SK-N-SH (cell line): Measurements from ENCODE around the gene OSBP2. TPM values are rescaled to one million over a fixed set of nuclear protein-coding genes. Genes with fewer than 3 reads are reported as not detected.

Experiments used
- CTCF ChIA-PET: fragments of 300-600, 350-600 bp; formaldehyde crosslinking; extraction: SDS; loops from one replicate; lab custom pipeline; 2021; lab: Yijun Ruan, JAX
- POLR2A ChIA-PET: fragments of 350-600 bp; sonication (Branson Sonifier 250); formaldehyde crosslinking; extraction: SDS; loops from one replicate; lab custom pipeline; 2020; ENCODE audit warnings: antibody characterized with exemption, inconsistent platforms; lab: Yijun Ruan, JAX
- DNase-seq: peaks from one replicate; pipeline ENCODE4 v3.0.0; 2012
- H2AFZ ChIP-seq: fragments of 200-600 bp; sonication (generic); 2 replicates; pipeline ENCODE4 v1.8.1; 2016; ENCODE audit warnings: antibody characterized with exemption, mild to moderate bottlenecking, low read depth
- H3F3A ChIP-seq: fragments of 200-600 bp; sonication (generic); replicated peaks from 2 replicates; pipeline ENCODE3; 2016; ENCODE audit warnings: antibody characterized with exemption, mild to moderate bottlenecking; ENCODE audit not compliant: insufficient read depth
- H3K27ac ChIP-seq, 2 experiments: fragments of 200-500 bp in 1 of 2; fragments of 200-600 bp in 1 of 2; sonication (Bioruptor generic) in 1 of 2; sonication (generic), shearing (Covaris generic) in 1 of 2; 2 replicates each; pipeline versions ENCODE4 v1.5.1 to v1.6.1; 2014 to 2016; ENCODE audit warnings: low read depth in 2 of 2, inconsistent platforms in 1 of 2, low read length in 1 of 2, mild to moderate bottlenecking in 1 of 2, mixed read lengths in 1 of 2
- H3K27me3 ChIP-seq: fragments of 200-600 bp; sonication (generic), shearing (Covaris generic); 2 replicates; pipeline ENCODE4 v1.6.1; 2016; ENCODE audit warnings: mixed run types; ENCODE audit not compliant: insufficient read depth
- H3K36me3 ChIP-seq, 2 experiments: fragments of 200-500 bp in 1 of 2; fragments of 200-600 bp in 1 of 2; sonication (Bioruptor generic) in 1 of 2; sonication (generic) in 1 of 2; replicated peaks in 1 of 2; 2 replicates each; pipeline versions ENCODE3 to v1.5.1; 2014 to 2016; ENCODE audit warnings: low read length in 1 of 2, mild to moderate bottlenecking in 1 of 2; ENCODE audit not compliant: insufficient read depth in 2 of 2, control insufficient read depth in 1 of 2
- H3K4me1 ChIP-seq, 2 experiments: fragments of 200-500 bp in 1 of 2; fragments of 200-600 bp in 1 of 2; sonication (Bioruptor generic) in 1 of 2; sonication (generic), shearing (Covaris generic) in 1 of 2; 2 replicates each; pipeline versions ENCODE4 v1.5.1 to v1.6.1; 2014 to 2016; ENCODE audit warnings: low read depth in 1 of 2, low read length in 1 of 2, mixed run types in 1 of 2; ENCODE audit not compliant: insufficient read depth in 2 of 2, control insufficient read depth in 1 of 2
- H3K4me2 ChIP-seq: fragments of 200-600 bp; sonication (generic), shearing (Covaris generic); 2 replicates; pipeline ENCODE4 v1.6.1; 2017; ENCODE audit warnings: mixed run types
- H3K4me3 ChIP-seq, 2 experiments: fragments of 200-500 bp in 1 of 2; fragments of 200-600 bp in 1 of 2; sonication (Bioruptor generic) in 1 of 2; sonication (generic), shearing (Covaris generic) in 1 of 2; 2 replicates each; pipeline versions ENCODE4 v1.5.1 to v1.8.1; 2014 to 2016; ENCODE audit warnings: low read depth in 2 of 2, inconsistent platforms in 1 of 2, low read length in 1 of 2, mild to moderate bottlenecking in 1 of 2, mixed read lengths in 1 of 2, moderate library complexity in 1 of 2
- H3K79me2 ChIP-seq: fragments of 200-600 bp; sonication (generic); 2 replicates; pipeline ENCODE4 v1.8.1; 2017; ENCODE audit warnings: mild to moderate bottlenecking; ENCODE audit not compliant: insufficient read depth
- H3K9ac ChIP-seq: fragments of 200-600 bp; sonication (generic); 2 replicates; pipeline ENCODE4 v1.6.1; 2017; ENCODE audit warnings: mixed run types
- H3K9me2 ChIP-seq: fragments of 200-600 bp; sonication (generic); 2 replicates; pipeline ENCODE4 v1.6.1; 2017; ENCODE audit warnings: mixed run types
- H3K9me3 ChIP-seq: fragments of 200-600 bp; sonication (generic); 2 replicates; pipeline ENCODE4 v1.6.1; 2017; ENCODE audit warnings: mixed run types, mild to moderate bottlenecking, moderate library complexity
- H4K20me1 ChIP-seq: fragments of 200-600 bp; sonication (generic); 2 replicates; pipeline ENCODE4 v1.6.1; 2017; ENCODE audit warnings: mild to moderate bottlenecking, mixed run types; ENCODE audit not compliant: insufficient read depth
- EP300 ChIP-seq, 2 experiments: IDR thresholded peaks; 2 replicates each; pipeline versions ENCODE4 v1.4.0 to v1.6.1; 2012; ENCODE audit warnings: borderline replicate concordance in 1 of 2, low read depth in 1 of 2, low read length in 1 of 2
- EZH2phosphoT487 ChIP-seq: fragments of 200-600 bp; sonication (generic); IDR thresholded peaks from 2 replicates; pipeline ENCODE4 v1.6.1; 2017; ENCODE audit warnings: low read depth, mixed run types, mild to moderate bottlenecking, antibody characterized with exemption, moderate library complexity, borderline replicate concordance
- FOSL2 ChIP-seq: IDR thresholded peaks from 2 replicates; pipeline ENCODE4 v1.4.0; 2012; ENCODE audit warnings: low read depth, mild to moderate bottlenecking, moderate library complexity, borderline replicate concordance
- GATA2 ChIP-seq: sonication (generic); formaldehyde crosslinking; IDR thresholded peaks from 2 replicates; pipeline ENCODE4 v1.5.0; 2020; ENCODE audit warnings: mild to moderate bottlenecking, missing genetic modification reagents
- MXI1 ChIP-seq: IDR thresholded peaks from 2 replicates; pipeline ENCODE4 v1.6.1; 2012; ENCODE audit warnings: mild to moderate bottlenecking, low read depth, low read length, improper control_type of control experiment
- NFIC ChIP-seq: IDR thresholded peaks from 2 replicates; pipeline ENCODE4 v1.4.0; 2012; ENCODE audit warnings: borderline replicate concordance
- NRF1 ChIP-seq: IDR thresholded peaks from 2 replicates; pipeline ENCODE4 v1.6.1; 2012; ENCODE audit warnings: low read depth, mild to moderate bottlenecking, low read length
- POLR2AphosphoS5 ChIP-seq: IDR thresholded peaks from 2 replicates; pipeline ENCODE4 v1.6.1; 2012; ENCODE audit warnings: low read depth, low read length
- RFX5 ChIP-seq: IDR thresholded peaks from 2 replicates; pipeline ENCODE4 v1.6.1; 2012; ENCODE audit warnings: mild to moderate bottlenecking, improper control_type of control experiment, low read length
- TAF1 ChIP-seq: IDR thresholded peaks from 2 replicates; pipeline ENCODE4 v1.6.1; 2012; ENCODE audit warnings: low read depth, mild to moderate bottlenecking, low read length, moderate library complexity, borderline replicate concordance
- TCF12 ChIP-seq: IDR thresholded peaks from 2 replicates; pipeline ENCODE4 v1.4.0; 2012
- USF2 ChIP-seq: fragments of 150-350 bp; IDR thresholded peaks from 2 replicates; pipeline ENCODE4 v1.6.1; 2017; ENCODE audit warnings: antibody characterized with exemption, low read length, low read depth, borderline replicate concordance
- WGBS: methylation state at CpG from one replicate; pipeline ENCODE4 v1.1.6; 2017; ENCODE audit warnings: low lambda C conversion rate; 5-methylcytosine and 5-hydroxymethylcytosine counted together
- polyA plus RNA-seq, 3 experiments: library from polyadenylated mRNA; depleted of rRNA; stranded (reverse); fragments of >200 nt; gene quantifications; 2 replicates each; pipeline ENCODE4 v1.2.3, GENCODE V29; 2012
- TF ChIP-seq, protein P1 (sequence below): IDR thresholded peaks from 2 replicates; pipeline ENCODE4 v1.6.1; 2012; ENCODE audit warnings: mild to moderate bottlenecking, low read depth, low read length, moderate library complexity
- TF ChIP-seq, protein P2 (sequence below): IDR thresholded peaks from 2 replicates; pipeline ENCODE4 v1.4.0; 2012; ENCODE audit warnings: low read depth, borderline replicate concordance

OSBP2 gene
- polyA plus RNA-seq, 1 of the 3 experiments (the other 2 are of a cell fraction): 3.1 TPM

- DNase-seq: no peak
- Histone ChIP-seq H3K4me1 (no peaks in the 10 kb centered on the region), H4K20me1 (no peaks in the 10 kb centered on the region), H2AFZ (no peak overlapping the region), H3K79me2 (no peaks in the 10 kb centered on the region; the same call in 1 of the 2 replicates), H3K9me3 (no peaks in the 10 kb centered on the region), H3K27ac (no peak overlapping the region), H3K27me3 (no peaks in the 10 kb centered on the region), H3K9ac (no peak overlapping the region), H3K4me2 (no peak overlapping the region), H3K9me2 (no peaks in the 10 kb centered on the region), H3K36me3 (peaks cover 29 to 84% of the 10 kb centered on the region in 2 experiments)
- WGBS: 94% methylated on average over 8 of the region's 8 CpGs
- POLR2A ChIA-PET: no interaction called here
- CTCF ChIA-PET: interaction anchor here (1.1 kb wide), 1 partner anchor 151 kb away, joined by 4 read pairs; no protein-coding TSS in a partner anchor
- TF ChIP-seq, protein P1, sequence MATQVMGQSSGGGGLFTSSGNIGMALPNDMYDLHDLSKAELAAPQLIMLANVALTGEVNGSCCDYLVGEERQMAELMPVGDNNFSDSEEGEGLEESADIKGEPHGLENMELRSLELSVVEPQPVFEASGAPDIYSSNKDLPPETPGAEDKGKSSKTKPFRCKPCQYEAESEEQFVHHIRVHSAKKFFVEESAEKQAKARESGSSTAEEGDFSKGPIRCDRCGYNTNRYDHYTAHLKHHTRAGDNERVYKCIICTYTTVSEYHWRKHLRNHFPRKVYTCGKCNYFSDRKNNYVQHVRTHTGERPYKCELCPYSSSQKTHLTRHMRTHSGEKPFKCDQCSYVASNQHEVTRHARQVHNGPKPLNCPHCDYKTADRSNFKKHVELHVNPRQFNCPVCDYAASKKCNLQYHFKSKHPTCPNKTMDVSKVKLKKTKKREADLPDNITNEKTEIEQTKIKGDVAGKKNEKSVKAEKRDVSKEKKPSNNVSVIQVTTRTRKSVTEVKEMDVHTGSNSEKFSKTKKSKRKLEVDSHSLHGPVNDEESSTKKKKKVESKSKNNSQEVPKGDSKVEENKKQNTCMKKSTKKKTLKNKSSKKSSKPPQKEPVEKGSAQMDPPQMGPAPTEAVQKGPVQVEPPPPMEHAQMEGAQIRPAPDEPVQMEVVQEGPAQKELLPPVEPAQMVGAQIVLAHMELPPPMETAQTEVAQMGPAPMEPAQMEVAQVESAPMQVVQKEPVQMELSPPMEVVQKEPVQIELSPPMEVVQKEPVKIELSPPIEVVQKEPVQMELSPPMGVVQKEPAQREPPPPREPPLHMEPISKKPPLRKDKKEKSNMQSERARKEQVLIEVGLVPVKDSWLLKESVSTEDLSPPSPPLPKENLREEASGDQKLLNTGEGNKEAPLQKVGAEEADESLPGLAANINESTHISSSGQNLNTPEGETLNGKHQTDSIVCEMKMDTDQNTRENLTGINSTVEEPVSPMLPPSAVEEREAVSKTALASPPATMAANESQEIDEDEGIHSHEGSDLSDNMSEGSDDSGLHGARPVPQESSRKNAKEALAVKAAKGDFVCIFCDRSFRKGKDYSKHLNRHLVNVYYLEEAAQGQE: no peak
- TF ChIP-seq FOSL2: no peak
- TF ChIP-seq, all 33 proteins: peak for 0
- no peaks in the 10 kb centered on the region for H3F3A ChIP-seq
- no peak overlapping the region for H3K4me3 ChIP-seq
Measured at GRCh38 chr22:30934053-30934452, 239.4 kb downstream of the OSBP2 start.

- no peaks in the 10 kb centered on the region for H3K9me3 ChIP-seq
- H3K27me3 ChIP-seq: no peaks in the 10 kb centered on the region
- H3K9me2 ChIP-seq: no peaks in the 10 kb centered on the region
- H4K20me1 ChIP-seq: no peaks in the 10 kb centered on the region
- 98% methylated on average over 7 of the region's 7 CpGs for WGBS
- peaks cover 38 to 93% of the 10 kb centered on the region in 2 experiments for H3K36me3 ChIP-seq
- H3K4me1 ChIP-seq: no peaks in the 10 kb centered on the region; a peak in 1 of 4 replicates
- no peaks in the 10 kb centered on the region; the same call in 1 of the 2 replicates for H3K79me2 ChIP-seq
- no peak overlapping the region for H3K9ac ChIP-seq
- no peak overlapping the region for H3K27ac ChIP-seq
- TF ChIP-seq EP300 (IDR thresholded peaks at IDR 0.05; ENCODE audit: borderline replicate concordance in 1 of 2, low read depth in 1 of 2, low read length in 1 of 2) (no peak), NFIC (no peak), MXI1 (no peak), USF2 (no peak), TAF1 (no peak), NRF1 (no peak), RFX5 (no peak), TCF12 (no peak), GATA2 (CRISPR knock-in tag) (no peak), POLR2AphosphoS5 (no peak), EZH2phosphoT487 (no peak)
- TF ChIP-seq, protein P2, sequence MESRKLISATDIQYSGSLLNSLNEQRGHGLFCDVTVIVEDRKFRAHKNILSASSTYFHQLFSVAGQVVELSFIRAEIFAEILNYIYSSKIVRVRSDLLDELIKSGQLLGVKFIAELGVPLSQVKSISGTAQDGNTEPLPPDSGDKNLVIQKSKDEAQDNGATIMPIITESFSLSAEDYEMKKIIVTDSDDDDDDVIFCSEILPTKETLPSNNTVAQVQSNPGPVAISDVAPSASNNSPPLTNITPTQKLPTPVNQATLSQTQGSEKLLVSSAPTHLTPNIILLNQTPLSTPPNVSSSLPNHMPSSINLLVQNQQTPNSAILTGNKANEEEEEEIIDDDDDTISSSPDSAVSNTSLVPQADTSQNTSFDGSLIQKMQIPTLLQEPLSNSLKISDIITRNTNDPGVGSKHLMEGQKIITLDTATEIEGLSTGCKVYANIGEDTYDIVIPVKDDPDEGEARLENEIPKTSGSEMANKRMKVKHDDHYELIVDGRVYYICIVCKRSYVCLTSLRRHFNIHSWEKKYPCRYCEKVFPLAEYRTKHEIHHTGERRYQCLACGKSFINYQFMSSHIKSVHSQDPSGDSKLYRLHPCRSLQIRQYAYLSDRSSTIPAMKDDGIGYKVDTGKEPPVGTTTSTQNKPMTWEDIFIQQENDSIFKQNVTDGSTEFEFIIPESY: no peak
- POLR2A ChIA-PET: no interaction called here
- CTCF ChIA-PET: interaction anchor here (0.6 to 1.9 kb wide), 4 partner anchors 21 to 167 kb away, joined by 3 to 14 read pairs (median 4); no protein-coding TSS in a partner anchor
- DNase-seq: no peak
- no peaks in the 10 kb centered on the region for H3F3A ChIP-seq
- H3K4me3 ChIP-seq: no peak overlapping the region
- H3K4me2 ChIP-seq: no peak overlapping the region
- no peak overlapping the region for H2AFZ ChIP-seq
Measured at GRCh38 chr22:30940685-30941362, 246.2 kb downstream of the OSBP2 start.
